RWPE1 (cell line): ENCODE results near the gene SDC3.

ENCODE experiments used
- CTCF ChIA-PET: fragments of 350-600 bp; sonication (Branson Sonifier 250); formaldehyde crosslinking; extraction: SDS; loops from one replicate; lab custom pipeline; 2021; lab: Yijun Ruan, JAX
- POLR2A ChIA-PET: fragments of 400-600 bp; formaldehyde crosslinking; extraction: SDS; loops from one replicate; lab custom pipeline; 2020; ENCODE audit warnings: antibody characterized with exemption; ENCODE audit not compliant: low non-redundant PET; lab: Yijun Ruan, JAX
- DNase-seq: peaks from one replicate; pipeline ENCODE4 v3.0.0; 2012; ENCODE audit warnings: low spot score
- H3K27ac ChIP-seq: fragments of 450-650 bp; 2 replicates; pipeline ENCODE4 v1.5.1; 2017
- CTCF ChIP-seq: fragments of 450-650 bp; conservative IDR thresholded peaks from 2 replicates; pipeline ENCODE4 v1.5.1; 2017; ENCODE audit warnings: low read depth, mild to moderate bottlenecking

SDC3 gene

DNA sequence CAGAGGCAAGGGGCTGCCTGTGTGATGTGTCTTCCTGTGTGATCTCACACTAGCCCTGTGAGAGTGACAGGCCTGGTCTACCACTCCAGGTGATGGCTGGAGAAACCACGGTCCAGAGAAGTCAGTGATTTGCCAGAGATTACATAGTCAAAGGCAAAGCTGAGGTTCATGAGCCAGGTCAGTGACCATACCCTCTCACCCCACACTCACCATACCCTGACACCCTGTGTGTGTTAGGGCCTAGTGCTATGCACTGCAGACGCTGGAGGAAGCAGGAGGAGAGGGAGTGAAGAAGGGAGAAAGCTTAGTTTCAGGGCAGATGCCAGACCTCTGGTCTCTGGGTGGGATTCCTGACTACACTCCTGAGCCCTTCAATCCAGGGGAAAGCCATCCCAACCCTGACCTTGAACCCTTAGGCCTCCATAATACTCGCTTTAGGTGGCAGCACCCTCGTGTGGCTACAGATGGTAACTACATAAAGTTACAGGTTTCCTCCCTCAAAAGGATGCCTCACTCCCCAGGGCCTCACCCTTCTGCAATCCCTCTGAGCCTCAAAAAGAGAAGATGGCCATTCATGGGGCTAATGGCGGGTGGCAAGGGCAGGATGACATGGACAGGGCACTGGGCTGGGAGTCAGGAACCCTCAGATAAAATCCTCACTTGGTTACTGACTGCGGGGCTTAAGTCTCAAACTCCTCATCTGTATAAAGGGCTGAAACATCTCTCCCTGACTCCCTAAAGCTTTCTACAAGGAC is 20.8 kb upstream of the SDC3 start:
- DNase-seq: peak; percentile 48
- ChIA-PET CTCF (interaction anchor here (1.0 to 2.2 kb wide), 7 partner anchors 9 to 147 kb away, joined by 3 to 12 read pairs (median 7); no protein-coding TSS in a partner anchor), POLR2A (no interaction called here)
- peak overlapping the region; percentile 44 for H3K27ac ChIP-seq
- peak; percentile 76 for TF ChIP-seq CTCF

GRCh38 chr1:30928789-30929134 is 20.2 kb upstream of the SDC3 start:
- DNase-seq: no peak
- TF ChIP-seq CTCF: no peak
- H3K27ac ChIP-seq: no peak overlapping the region
- CTCF ChIA-PET: interaction anchor here (0.6 to 2.2 kb wide), 8 partner anchors 9 to 146 kb away, joined by 3 to 12 read pairs (median 6); no protein-coding TSS in a partner anchor
- POLR2A ChIA-PET: no interaction called here

DNA sequence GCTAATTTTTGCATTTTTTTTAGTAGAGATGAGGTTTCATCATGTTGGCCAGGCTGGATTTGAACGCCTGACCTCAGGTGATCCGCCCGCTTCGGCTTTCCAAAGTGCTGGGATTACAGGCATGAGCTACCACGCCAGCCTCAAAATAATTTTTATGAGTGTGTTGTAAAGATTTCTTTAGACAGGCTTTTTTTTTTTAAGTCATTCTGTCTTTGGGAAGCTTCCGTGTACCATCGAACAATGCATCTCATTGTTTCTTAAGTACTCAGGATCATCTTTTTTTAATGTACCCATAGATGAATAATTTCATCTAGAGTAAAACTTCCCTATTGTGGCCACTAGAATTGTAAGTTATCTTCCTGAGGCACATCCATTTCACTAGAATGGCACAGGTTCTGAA is 19.6 kb upstream of the SDC3 start:
- TF ChIP-seq CTCF: no peak
- DNase-seq: no peak
- POLR2A ChIA-PET: no interaction called here
- H3K27ac ChIP-seq: no peak overlapping the region
- CTCF ChIA-PET: interaction anchor here (0.6 to 2.2 kb wide), 7 partner anchors 8 to 146 kb away, joined by 3 to 12 read pairs (median 5); no protein-coding TSS in a partner anchor

GRCh38 chr1:30927448-30927847 is 18.9 kb upstream of the SDC3 start:
- H3K27ac ChIP-seq: no peak overlapping the region
- ChIA-PET POLR2A (no interaction called here), CTCF (interaction anchor here (1.9 kb wide), 1 partner anchor 145 kb away, joined by 12 read pairs; no protein-coding TSS in a partner anchor)
- no peak for TF ChIP-seq CTCF
- no peak for DNase-seq

DNA sequence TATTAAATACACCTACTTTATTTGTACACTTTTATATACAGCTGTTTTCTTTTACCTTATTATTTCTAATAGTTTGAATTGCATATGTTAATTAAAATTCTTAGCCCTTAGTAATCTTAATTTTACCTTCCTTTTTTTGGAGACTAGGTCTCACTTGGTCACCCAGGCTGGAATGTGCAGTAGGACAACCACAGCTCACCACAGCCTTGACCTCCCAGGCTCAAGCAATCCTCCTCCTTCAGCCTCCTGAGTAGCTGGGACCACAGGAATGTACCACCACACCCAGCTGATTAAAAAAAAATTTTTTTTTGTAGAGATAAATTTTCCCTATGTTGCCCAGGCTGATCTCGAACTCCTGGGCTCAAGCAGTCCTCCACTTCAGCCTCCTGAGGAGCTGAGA is 15.0 kb upstream of the SDC3 start:
- no peak overlapping the region for H3K27ac ChIP-seq
- ChIA-PET CTCF (interaction anchor here (0.6 to 2.3 kb wide), 2 partner anchors 122 to 1041 kb away, joined by 3 to 7 read pairs; no protein-coding TSS in a partner anchor), POLR2A (no interaction called here)
- DNase-seq: no peak
- no peak for TF ChIP-seq CTCF

- DNase-seq: no peak
- no peak for TF ChIP-seq CTCF
- CTCF ChIA-PET: interaction anchor here (1.0 to 3.3 kb wide), 3 partner anchors 8 to 123 kb away, joined by 3 to 16 read pairs (median 9); no protein-coding TSS in a partner anchor
- POLR2A ChIA-PET: no interaction called here
- no peak overlapping the region for H3K27ac ChIP-seq
Measured at GRCh38 chr1:30920827-30921226, 12.3 kb upstream of the SDC3 start.
